ENCODE data around the gene BANP. TPM values are rescaled to one million over a fixed set of nuclear protein-coding genes. Genes with fewer than 3 reads are reported as not detected.
"Not testable (repeated sequence)": the region's sequence is repeated elsewhere in the genome, so short reads cannot be mapped to it uniquely, and the experiment has no call there.

Gene BANP
- total RNA-seq, 2 donors from 2014 or later = 31.3 to 59.2 TPM

- H3K36me3 Mint-ChIP-seq = peaks cover 4% of the 10 kb centered on the region
- peak overlapping the region in 1 of 2 donors; percentile 59 for H3K27ac Mint-ChIP-seq
- no peaks in the 10 kb centered on the region for H3K27me3 Mint-ChIP-seq
- DNase-seq (ENCODE audit: low spot score) = no peak
- no peak for ATAC-seq
- peaks cover 5 to 8% of the 10 kb centered on the region in 2 donors for H3K4me1 Mint-ChIP-seq (ENCODE audit: low read depth in 2 of 2)
- no peak overlapping the region for H3K4me3 Mint-ChIP-seq
- H3K9me3 Mint-ChIP-seq = no peaks in the 10 kb centered on the region
Measured at GRCh38 chr16:88026964-88027938, 76.0 kb downstream of the BANP start.

GRCh38 chr16:88028177-88028930 lies 77.1 kb downstream of the BANP start:
- not testable (repeated sequence) for DNase-seq (ENCODE audit: low spot score); ATAC-seq; H3K9me3 Mint-ChIP-seq; H3K27ac Mint-ChIP-seq; H3K27me3 Mint-ChIP-seq; H3K36me3 Mint-ChIP-seq; H3K4me1 Mint-ChIP-seq (ENCODE audit: low read depth in 2 of 2); H3K4me3 Mint-ChIP-seq

GRCh38 chr16:88030498-88030897 lies 79.3 kb downstream of the BANP start:
- DNase-seq (ENCODE audit: low spot score) (no peak), ATAC-seq (no peak)
- no peaks in the 10 kb centered on the region for H3K9me3 Mint-ChIP-seq
- no peak overlapping the region for H3K4me3 Mint-ChIP-seq
- no peak overlapping the region for H3K27ac Mint-ChIP-seq
- H3K4me1 Mint-ChIP-seq (ENCODE audit: low read depth in 2 of 2) = peaks cover 5% of the 10 kb centered on the region in 2 donors
- peaks cover 4% of the 10 kb centered on the region for H3K36me3 Mint-ChIP-seq
- no peaks in the 10 kb centered on the region for H3K27me3 Mint-ChIP-seq

GRCh38 chr16:88030961-88031360 lies 79.7 kb downstream of the BANP start:
- H3K27ac Mint-ChIP-seq; H3K27me3 Mint-ChIP-seq; DNase-seq (ENCODE audit: low spot score); H3K4me1 Mint-ChIP-seq (ENCODE audit: low read depth in 2 of 2); H3K4me3 Mint-ChIP-seq; H3K9me3 Mint-ChIP-seq; H3K36me3 Mint-ChIP-seq; ATAC-seq: not testable (repeated sequence)

- H3K9me3 Mint-ChIP-seq; H3K4me1 Mint-ChIP-seq (ENCODE audit: low read depth in 2 of 2); H3K27me3 Mint-ChIP-seq; H3K36me3 Mint-ChIP-seq; H3K4me3 Mint-ChIP-seq; DNase-seq (ENCODE audit: low spot score); H3K27ac Mint-ChIP-seq; ATAC-seq: not testable (repeated sequence)
Measured at GRCh38 chr16:88033003-88033740, 81.9 kb downstream of the BANP start.

GRCh38 chr16:88034770-88035169 lies 83.5 kb downstream of the BANP start:
- ATAC-seq (no peak), DNase-seq (ENCODE audit: low spot score) (no peak)
- Mint-ChIP-seq H3K4me1 (ENCODE audit: low read depth in 2 of 2) (peaks cover 0 to 4% of the 10 kb centered on the region in 2 donors), H3K36me3 (peaks cover 4% of the 10 kb centered on the region), H3K27me3 (no peaks in the 10 kb centered on the region), H3K9me3 (no peaks in the 10 kb centered on the region), H3K4me3 (no peak overlapping the region), H3K27ac (no peak overlapping the region)

GRCh38 chr16:88035292-88035691 lies 84.1 kb downstream of the BANP start:
- no peak for DNase-seq (ENCODE audit: low spot score)
- Mint-ChIP-seq H3K9me3 (no peaks in the 10 kb centered on the region), H3K4me1 (ENCODE audit: low read depth in 2 of 2) (peaks cover 0 to 4% of the 10 kb centered on the region in 2 donors), H3K4me3 (no peak overlapping the region), H3K36me3 (no peaks in the 10 kb centered on the region), H3K27ac (no peak overlapping the region), H3K27me3 (no peaks in the 10 kb centered on the region)
- ATAC-seq = no peak

- DNase-seq (ENCODE audit: low spot score); ATAC-seq; H3K4me1 Mint-ChIP-seq (ENCODE audit: low read depth in 2 of 2); H3K9me3 Mint-ChIP-seq; H3K27me3 Mint-ChIP-seq; H3K27ac Mint-ChIP-seq; H3K36me3 Mint-ChIP-seq; H3K4me3 Mint-ChIP-seq: not testable (repeated sequence)
Measured at GRCh38 chr16:88035884-88036639, 84.8 kb downstream of the BANP start.

GRCh38 chr16:88036640-88036996 lies 85.4 kb downstream of the BANP start:
- not testable (repeated sequence) for DNase-seq (ENCODE audit: low spot score); H3K27me3 Mint-ChIP-seq; H3K9me3 Mint-ChIP-seq; H3K4me3 Mint-ChIP-seq; H3K36me3 Mint-ChIP-seq; H3K4me1 Mint-ChIP-seq (ENCODE audit: low read depth in 2 of 2); H3K27ac Mint-ChIP-seq; ATAC-seq

GRCh38 chr16:88037359-88037758 lies 86.1 kb downstream of the BANP start:
- H3K27ac Mint-ChIP-seq; H3K4me3 Mint-ChIP-seq; H3K4me1 Mint-ChIP-seq (ENCODE audit: low read depth in 2 of 2); ATAC-seq; DNase-seq (ENCODE audit: low spot score); H3K27me3 Mint-ChIP-seq; H3K9me3 Mint-ChIP-seq; H3K36me3 Mint-ChIP-seq: not testable (repeated sequence)

GRCh38 chr16:88037876-88038525 lies 86.8 kb downstream of the BANP start:
- not testable (repeated sequence) for H3K9me3 Mint-ChIP-seq; H3K4me3 Mint-ChIP-seq; H3K27me3 Mint-ChIP-seq; H3K36me3 Mint-ChIP-seq; DNase-seq (ENCODE audit: low spot score); H3K27ac Mint-ChIP-seq; ATAC-seq; H3K4me1 Mint-ChIP-seq (ENCODE audit: low read depth in 2 of 2)

- not testable (repeated sequence) for ATAC-seq; DNase-seq (ENCODE audit: low spot score); H3K4me3 Mint-ChIP-seq; H3K27me3 Mint-ChIP-seq; H3K9me3 Mint-ChIP-seq; H3K27ac Mint-ChIP-seq; H3K36me3 Mint-ChIP-seq; H3K4me1 Mint-ChIP-seq (ENCODE audit: low read depth in 2 of 2)
Measured at GRCh38 chr16:88038526-88038908, 87.3 kb downstream of the BANP start.

GRCh38 chr16:88039591-88039990 lies 88.4 kb downstream of the BANP start:
- Mint-ChIP-seq H3K27me3 (no peaks in the 10 kb centered on the region), H3K27ac (no peak overlapping the region), H3K36me3 (no peaks in the 10 kb centered on the region), H3K4me3 (no peak overlapping the region), H3K9me3 (no peaks in the 10 kb centered on the region), H3K4me1 (ENCODE audit: low read depth in 2 of 2) (peaks cover 0 to 10% of the 10 kb centered on the region in 2 donors)
- DNase-seq (ENCODE audit: low spot score) (no peak), ATAC-seq (no peak)

Data from natural killer cell treated with Interleukin-12 subunit alpha and Interleukin-12 subunit beta and Interleukin-15 and Interleukin-18, amount 100 ng/mL, for 72 hours (primary cell).